ENCODE data around the gene TRIP13.
"Not testable (repeated sequence)": the region's sequence is repeated elsewhere in the genome, so short reads cannot be mapped to it uniquely, and the experiment has no call there.

TRIP13 gene, protein sequence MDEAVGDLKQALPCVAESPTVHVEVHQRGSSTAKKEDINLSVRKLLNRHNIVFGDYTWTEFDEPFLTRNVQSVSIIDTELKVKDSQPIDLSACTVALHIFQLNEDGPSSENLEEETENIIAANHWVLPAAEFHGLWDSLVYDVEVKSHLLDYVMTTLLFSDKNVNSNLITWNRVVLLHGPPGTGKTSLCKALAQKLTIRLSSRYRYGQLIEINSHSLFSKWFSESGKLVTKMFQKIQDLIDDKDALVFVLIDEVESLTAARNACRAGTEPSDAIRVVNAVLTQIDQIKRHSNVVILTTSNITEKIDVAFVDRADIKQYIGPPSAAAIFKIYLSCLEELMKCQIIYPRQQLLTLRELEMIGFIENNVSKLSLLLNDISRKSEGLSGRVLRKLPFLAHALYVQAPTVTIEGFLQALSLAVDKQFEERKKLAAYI

DNA sequence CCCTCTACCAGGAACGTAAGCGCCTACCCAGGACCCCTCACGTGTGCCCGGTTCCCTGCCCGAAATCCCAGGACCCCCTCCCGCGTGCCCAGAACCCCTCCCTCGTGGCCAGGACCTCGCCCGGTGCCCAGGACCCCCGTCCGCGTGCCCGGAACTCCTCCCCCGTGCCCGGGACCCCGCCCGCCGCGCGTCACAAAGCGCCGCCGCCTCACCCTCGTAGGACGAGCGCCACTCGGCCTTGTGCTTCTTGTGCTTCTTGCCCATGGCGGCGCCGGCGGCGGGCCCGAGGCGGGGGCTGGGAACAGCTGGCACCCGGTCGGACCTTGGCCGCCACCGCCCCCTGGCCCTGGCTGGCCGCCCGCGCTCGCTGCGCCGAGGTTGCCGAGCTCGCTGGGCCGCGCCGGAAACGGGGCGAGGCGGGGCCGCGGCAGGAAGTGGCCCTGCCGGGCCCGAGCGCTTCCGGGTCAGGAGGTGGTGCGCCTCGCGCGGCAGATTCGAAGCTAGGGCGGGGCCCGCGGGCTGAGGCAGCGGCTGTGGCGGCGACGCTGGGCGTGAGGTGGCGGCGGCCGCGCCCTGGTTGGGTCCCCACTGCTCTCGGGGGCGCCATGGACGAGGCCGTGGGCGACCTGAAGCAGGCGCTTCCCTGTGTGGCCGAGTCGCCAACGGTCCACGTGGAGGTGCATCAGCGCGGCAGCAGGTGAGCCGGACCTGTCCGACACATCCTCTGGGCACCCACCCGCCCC is at the start of gene TRIP13, which contains the start of gene BRD9:
TRIP13 (plus strand) TSS at position 491 of the 743 bp plus-strand sequence; CDS start at position 606, 115 bp downstream.
BRD9 (minus strand) TSS at position 408 of the 743 bp plus-strand sequence; CDS start at position 264, 144 bp downstream.
- in situ Hi-C loops (cut with MboI; ENCODE audit: low sequenced_read_pairs), result no loop called here

DNA sequence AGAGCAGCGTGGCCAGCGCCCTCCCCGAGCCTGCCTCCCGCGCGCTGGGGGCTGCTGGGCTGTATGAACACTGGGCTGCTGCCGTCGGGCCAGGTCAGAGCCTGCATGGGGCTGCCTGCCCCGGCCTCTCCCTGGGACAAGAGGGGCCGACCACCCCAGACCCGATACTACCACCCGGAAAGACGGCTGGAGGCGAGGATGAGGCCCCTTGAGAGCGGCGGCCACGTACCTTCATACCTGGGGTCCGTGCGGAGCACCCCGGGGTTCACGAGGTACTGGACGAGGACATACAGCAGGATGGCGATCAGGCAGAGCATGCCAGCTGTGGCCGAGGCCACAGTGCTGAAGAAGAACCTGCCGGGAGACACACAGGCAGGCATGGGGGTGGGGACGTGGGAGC is 49.3 kb upstream of the TRIP13 start:
- in situ Hi-C loops (cut with MboI; ENCODE audit: low sequenced_read_pairs), result not testable (repeated sequence)

DNA sequence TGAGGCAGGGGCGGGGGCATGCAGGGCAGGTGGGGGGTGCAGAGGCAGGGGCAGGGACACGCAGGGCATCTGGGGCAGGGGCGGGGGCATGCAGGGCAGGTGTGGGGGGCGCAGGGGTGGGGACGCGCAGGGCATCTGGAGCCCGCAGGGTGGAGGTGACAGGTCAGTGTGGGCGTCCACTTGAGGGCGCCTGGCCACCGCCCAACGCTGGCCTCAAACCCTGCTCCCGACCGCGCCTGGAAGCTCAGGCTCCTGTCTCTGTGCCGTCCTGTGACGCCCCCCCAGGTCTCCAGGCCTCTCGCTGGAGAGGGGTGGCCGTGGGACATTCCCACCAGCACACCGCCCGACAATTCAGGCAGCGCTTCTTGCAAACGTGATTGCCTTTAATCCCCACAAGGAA is 48.8 kb upstream of the TRIP13 start:
- in situ Hi-C loops (cut with MboI; ENCODE audit: low sequenced_read_pairs), result not testable (repeated sequence)

DNA sequence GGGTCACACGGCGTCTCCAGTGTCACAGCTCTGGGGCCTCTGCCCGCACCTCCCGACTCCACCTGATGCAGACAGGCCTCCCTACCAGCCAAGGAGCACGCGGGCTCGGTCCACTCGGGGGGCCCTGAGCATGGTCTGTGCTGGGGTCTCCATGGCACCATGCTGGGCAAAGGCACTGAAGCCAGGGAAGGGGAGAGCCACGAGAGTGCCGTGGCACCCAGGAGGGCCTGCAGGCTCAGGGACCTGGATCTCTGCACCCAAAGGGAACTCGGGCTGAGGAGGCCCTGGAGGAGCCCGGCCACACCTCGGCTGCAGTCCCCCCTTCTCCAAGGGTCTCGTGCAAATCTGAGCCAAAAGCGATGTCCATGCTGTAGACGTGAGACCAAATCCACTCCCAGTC is 48.3 kb upstream of the TRIP13 start:
- in situ Hi-C loops (cut with MboI; ENCODE audit: low sequenced_read_pairs), result not testable (repeated sequence)

DNA sequence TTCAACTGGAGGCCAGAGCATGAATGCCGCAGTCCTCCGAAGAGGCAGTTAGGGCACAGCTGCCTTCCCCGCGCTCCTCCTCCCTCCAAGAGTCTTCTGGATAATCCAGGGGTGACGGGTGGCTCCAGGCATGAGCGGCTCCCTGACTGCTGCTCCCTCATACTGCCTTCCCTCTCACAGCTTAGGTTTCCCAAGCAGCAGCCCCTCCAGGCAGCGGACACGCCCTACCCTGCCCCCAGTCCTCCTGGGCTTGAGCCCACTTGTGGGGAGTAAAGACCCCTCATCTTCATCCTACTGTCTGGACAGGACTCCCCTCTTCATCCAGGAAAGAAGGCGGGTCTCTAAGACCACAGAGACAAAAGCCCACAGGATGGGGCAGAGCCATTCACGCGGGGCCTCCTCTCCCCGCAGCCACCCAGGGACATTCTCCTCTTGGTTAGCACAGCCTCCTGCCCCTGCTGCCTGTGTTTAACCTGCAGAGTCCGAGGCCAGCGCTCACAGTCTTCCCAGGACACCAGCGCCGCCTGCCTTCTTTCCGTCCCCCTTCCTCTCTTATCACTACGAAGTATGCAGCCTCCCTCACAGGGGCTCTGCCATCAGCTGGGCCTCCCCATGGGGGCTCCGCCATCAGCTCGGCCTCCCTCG is 47.5 kb upstream of the TRIP13 start:
- in situ Hi-C loops (cut with MboI; ENCODE audit: low sequenced_read_pairs), result not testable (repeated sequence)

DNA sequence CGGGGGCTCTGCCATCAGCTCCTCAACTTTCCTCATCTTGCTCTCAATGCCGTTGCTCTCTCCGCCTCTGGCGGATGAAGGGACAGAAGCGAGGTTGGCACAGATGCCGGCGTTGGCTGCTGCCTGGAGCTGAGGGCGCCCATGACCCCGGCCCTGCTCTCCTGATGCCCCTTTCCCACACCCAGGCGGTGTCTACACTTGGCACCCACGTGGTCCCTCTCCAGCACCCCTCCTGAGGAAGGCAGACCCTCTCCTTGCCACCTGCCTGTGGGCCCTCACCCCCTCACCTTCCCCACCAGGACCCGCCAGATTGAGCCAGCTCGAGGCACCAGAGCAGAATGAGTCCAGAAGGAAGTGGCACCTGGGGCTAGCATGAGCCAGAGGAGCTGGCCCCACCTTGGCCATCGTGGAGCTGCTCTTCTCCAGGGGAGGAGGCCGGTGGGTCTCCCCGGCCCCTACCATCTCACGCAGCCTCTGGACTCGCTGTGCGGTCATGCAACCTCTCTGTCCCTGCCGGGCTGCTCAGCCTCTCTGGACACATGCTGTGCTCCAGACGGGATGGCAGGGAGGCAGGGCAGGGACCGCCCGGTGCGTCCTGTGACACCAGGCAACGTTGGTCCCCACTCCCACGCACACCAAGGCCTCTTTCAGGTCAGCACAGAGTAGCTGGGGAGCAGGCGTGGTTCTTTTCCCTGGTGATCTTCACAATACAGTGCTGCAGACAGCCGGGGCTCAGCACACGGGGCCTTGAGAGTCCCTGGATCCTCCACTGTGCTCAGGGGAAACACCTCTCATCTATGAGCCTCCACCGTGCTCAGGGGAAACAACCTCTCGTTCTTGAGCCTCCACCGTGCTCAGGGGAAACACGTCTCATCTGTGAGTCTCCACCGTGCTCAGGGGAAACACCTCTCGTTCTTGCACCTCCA is 46.7 kb upstream of the TRIP13 start:
- in situ Hi-C loops (cut with MboI; ENCODE audit: low sequenced_read_pairs), result not testable (repeated sequence)

DNA sequence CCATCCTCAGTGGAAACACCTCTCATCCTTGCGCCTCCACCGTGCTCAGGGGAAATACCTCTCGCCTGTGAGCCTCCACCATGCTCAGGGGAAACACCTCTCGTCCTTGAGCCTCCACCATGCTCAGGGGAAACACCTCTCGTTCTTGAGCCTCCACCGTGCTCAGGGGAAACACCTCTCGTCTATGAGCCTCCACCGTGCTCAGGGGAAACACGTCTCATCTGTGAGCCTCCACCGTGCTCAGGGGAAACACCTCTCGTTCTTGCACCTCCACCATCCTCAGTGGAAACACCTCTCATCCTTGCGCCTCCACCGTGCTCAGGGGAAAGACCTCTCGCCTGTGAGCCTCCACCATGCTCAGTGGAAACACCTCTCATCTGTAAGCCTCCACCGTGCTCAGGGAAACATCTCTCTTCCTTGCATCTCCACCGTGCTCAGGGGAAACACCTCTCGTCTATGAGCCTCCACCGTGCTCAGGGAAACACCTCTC is 46.0 kb upstream of the TRIP13 start:
- in situ Hi-C loops (cut with MboI; ENCODE audit: low sequenced_read_pairs), result not testable (repeated sequence)

DNA sequence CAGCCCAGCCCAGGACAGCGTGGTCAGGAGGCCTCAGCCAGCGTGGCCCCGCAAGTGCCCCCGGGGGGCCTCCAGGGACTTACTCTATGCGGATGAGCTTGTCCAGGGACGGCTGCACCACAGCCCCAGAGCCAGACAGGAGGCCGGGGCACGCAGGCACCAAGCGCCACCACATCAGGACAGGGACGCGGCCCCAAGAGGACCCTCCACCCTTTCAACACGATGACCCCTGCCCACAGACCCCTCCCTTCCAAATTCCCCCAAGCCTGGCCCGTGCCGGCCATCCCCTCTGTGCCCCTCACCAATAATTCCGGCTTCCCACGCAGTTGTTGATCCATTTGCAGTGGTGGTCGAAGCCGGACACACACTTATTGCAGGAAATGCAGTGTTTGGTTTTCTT is 45.5 kb upstream of the TRIP13 start:
- in situ Hi-C loops (cut with MboI; ENCODE audit: low sequenced_read_pairs), result not testable (repeated sequence)

DNA sequence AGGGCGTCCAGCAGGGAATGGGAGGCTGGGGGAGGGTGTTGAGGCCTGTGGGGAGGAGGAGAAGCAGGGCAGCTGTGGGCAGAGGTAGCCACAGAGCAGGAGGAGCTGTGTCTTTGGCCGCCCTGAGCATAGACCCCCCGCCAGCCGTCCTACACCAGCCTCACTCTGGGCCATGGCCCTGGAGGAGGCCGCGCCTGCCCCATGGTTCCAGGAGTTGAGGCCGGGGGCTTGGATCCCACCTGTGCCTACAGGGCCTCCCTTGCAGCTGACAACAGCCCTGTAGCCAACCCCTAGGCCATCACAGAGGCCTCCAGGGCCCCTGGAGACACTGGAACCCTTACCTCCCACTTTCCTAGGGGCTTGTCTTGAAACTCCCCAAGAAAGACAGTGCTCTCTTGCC is 44.9 kb upstream of the TRIP13 start:
- in situ Hi-C loops (cut with MboI; ENCODE audit: low sequenced_read_pairs), result not testable (repeated sequence)

DNA sequence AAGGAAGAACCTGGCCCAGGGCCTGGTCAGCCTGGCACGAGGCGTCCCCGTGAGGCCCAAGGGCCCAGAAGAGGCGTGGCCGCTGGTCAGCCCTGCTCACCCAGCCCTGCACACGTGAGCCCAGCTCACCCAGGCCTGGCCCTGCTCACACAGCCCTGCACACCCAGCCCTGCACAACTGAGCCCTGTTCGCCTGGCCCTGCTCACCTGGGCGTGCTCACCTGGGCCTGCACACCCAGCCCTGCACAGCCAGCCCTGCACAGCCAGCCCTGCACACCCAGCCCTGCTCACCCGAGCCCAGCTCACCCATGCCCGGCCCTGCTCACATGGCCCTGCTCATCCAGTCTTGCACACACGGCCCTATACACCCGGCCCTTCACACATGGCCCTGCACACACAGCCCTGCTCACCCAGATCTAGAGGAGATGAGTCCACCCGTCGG is 44.0 kb upstream of the TRIP13 start:
- in situ Hi-C loops (cut with MboI; ENCODE audit: low sequenced_read_pairs), result no loop called here

DNA sequence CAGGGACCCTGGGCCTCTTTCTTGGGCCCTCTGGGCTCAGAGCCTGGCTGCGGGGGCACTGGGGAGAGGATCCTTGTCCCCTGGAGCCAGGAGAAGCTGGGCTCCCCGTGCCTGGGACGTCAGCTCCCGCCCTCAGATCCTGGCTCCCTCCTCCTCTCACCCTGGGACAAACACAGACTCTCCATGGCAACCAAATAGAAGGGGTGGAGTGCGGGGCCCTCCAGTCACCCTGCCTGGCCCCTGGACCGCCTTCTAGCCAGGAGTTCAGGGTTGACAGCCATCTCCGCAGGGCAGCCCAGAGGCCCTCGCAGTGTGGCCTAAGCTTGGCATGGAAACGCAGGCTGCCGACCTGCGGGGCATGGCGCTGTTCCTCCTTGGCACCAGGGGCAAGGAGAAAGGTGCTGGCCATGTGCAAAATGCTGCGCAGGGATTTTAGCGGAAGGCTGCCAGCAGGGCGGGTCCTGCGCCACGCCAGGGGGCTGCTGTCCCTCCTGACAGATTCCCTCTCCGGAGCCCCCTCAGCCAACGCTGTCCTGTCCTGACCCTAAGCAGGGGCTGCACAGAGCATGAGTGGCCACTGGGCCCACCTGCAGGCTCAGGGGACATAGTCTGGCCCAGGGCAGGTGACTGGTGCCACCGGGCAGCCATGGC is 42.9 kb upstream of the TRIP13 start:
- in situ Hi-C loops (cut with MboI; ENCODE audit: low sequenced_read_pairs), result no loop called here

DNA sequence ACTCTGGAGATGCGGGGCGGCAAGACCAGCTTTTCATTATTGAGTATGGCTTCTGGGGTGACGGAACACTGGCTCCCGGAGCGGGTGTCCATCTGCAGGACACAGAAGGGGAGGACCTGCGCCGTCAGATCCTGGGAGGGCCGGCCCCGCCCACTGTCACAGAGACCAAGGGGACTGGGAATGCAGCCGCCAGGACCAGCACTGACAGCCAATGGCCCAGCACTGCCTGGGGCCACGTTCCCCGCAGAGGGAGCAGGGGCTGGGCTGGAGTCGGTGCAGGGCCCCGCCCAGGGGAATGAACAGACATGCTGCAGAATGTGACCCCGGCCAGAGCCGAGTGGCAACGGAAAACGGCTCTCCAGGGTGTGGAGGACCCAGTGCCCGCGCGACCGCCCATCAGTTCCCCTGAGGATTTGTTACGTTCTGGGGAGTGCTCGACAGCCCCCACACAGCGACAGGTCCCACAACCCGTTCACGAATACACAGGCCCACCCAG is 42.1 kb upstream of the TRIP13 start, which contains the start of gene ZDHHC11:
ZDHHC11 (minus strand) TSS at position 476 of the 496 bp plus-strand sequence; CDS start at position 92, 384 bp downstream.
- in situ Hi-C loops (cut with MboI; ENCODE audit: low sequenced_read_pairs), result no loop called here

DNA sequence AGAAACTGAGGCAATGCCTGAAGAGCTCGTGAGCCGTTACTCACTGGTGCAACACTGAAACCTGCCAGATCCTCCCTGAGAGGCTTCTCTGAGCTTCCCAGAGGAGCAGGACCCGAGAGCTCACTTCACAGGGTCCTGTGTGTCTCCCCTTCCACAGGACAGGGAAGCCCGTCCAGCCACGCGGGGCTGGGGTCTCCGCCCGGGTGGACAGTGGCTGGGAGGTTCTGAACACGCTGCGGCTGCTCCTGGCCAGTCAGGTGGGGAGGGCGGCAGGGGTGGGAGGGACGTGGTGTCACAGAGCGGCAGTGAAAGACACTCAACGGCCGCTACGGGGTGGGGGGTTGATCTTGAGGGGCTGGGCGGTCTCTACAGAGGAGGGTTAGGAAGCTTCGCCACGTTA is 41.6 kb upstream of the TRIP13 start:
- in situ Hi-C loops (cut with MboI; ENCODE audit: low sequenced_read_pairs), result no loop called here

DNA sequence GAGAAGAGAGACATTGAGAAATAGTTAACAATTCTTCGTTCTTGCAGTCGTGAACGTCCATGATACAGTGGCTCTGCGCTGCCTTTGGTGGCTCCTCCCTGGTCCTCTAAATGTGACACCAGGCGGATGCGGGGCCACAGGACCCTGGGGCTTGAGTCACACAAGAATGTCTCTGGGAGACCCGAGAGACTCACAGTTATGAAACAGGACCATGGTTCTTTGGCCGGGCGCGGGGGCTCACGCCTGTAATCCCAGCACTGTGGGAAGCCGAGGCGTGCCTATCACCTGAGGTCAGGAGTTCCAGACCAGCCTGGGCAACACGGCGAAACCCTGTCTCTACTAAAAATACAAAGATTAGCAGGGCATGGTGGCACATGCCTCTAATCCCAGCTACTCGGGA is 41.1 kb upstream of the TRIP13 start:
- in situ Hi-C loops (cut with MboI; ENCODE audit: low sequenced_read_pairs), result no loop called here

DNA sequence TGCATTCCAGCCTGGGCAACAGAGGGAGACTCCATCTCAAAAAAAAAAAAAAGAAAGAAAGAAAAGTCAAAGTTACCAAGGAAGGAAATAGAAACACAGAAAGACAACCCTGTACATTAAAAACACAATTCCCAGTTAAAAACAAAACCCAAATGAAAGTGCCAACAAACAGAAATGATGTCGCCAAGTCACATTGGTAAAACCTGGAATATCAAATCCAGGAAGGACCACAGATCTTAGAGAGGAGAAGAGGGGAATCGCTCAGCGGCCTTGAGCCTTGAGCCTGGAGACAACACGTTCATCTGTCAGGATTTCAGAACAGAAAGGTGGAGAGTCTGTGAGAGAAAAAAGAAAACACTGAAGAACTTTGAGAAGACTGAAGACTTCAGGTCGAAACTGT is 40.7 kb upstream of the TRIP13 start:
- in situ Hi-C loops (cut with MboI; ENCODE audit: low sequenced_read_pairs), result no loop called here

DNA sequence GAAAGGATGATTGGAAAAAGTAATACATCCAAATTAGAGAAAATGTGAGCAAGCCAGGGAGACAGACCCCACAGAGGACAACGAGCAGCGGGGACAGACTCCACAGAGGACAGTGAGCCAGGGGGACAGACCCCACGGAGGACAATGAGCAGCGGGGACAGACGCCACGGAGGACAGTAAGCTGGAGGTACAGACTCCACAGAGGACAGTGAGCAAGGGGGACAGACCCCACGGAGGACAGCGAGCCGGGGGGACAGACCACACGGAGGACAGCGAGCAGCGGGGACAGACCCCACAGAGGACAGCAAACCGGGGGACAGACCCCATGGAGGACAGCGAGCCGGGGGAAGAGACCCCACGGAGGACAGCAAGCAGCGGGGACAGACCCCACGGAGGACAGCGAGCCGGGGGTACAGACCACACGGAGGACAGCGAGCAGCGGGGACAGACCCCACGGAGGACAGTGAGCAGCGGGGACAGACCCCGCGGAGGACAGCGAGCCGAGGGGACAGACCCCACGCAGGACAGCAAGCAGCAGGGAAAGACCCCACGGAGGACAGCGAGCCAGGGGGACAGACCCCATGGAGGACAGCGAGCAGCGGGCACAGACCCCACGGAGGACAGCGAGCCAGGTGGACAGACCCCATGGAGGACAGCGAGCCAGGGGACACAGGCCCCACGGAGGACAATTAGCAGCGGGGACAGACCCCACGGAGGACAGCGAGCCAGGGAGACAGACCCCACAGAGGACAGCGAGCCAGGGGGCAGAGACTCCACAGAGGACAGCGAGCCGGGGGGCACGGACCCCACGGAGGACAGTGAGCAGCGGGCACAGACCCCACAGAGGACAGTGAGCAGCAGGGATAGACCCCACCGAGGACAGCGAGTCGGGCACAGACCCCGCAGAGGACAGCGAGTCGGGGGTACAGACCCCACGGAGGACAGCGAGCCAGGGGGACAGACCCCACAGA is 40.0 kb upstream of the TRIP13 start:
- in situ Hi-C loops (cut with MboI; ENCODE audit: low sequenced_read_pairs), result no loop called here

DNA sequence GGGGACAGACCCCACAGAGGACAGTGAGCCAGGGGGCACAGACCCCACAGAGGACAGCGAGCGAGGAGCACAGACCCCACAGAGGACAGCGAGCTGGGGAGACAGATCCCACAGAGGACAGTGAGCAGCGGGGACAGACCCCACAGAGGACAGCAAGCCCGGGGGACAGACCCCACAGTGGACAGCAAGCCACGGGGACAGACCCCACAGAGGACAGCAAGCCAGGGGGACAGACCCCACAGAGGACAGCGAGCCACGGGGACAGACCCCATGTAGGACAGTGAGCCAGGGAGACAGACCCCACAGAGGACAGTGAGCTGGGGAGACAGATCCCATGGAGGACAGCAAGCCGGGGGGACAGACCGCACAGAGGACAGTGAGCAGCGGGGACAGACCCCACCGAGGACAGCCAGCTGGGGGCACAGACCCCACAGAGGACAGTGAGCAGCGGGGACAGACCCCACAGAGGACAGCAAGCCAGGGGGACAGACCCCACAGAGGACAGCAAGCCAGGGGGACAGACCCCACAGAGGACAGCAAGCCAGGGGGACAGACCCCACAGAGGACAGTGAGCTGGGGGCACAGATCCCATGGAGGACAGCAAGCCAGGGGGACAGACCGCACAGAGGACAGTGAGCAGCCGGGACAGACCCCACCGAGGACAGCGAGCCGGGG is 39.1 kb upstream of the TRIP13 start:
- in situ Hi-C loops (cut with MboI; ENCODE audit: low sequenced_read_pairs), result not testable (repeated sequence)

DNA sequence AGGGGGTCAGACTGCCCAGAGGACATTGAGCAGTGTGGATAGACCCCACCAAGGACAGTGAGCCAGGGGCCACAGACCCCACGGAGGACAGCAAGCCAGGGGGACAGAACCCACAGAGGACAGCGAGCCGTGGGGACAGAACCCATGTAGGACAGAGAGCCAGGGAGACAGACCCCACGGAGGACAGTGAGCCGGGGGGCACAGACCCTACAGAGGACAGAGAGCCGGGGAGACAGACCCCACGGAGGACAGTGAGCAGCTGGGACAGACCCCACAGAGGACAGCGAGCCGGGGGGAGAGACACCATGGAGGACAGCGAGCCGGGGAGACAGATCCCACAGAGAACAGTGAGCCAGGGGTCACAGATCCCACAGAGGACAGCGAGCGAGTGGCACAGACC is 38.5 kb upstream of the TRIP13 start:
- in situ Hi-C loops (cut with MboI; ENCODE audit: low sequenced_read_pairs), result no loop called here

Measured in HL-60/S4 treated with retinoic acid at 250 ng/mL for 4 days and 3 days (cell line).